Activated CD8-positive, alpha-beta memory T cell treated with anti-CD3 and anti-CD28 coated beads for 36 hours (primary cell): ENCODE data around the gene RAF1. TPM values are rescaled to one million over a fixed set of nuclear protein-coding genes. Genes with fewer than 3 reads are reported as not detected.
"Not testable (repeated sequence)": the region's sequence is repeated elsewhere in the genome, so short reads cannot be mapped to it uniquely, and the experiment has no call there.

Experiments used
- CTCF ChIA-PET: fragments of 350-600 bp; sonication (Branson Sonifier 250); formaldehyde crosslinking; loops from one replicate; lab custom pipeline; 2021; ENCODE audit warnings: antibody characterized with exemption; lab: Charles Lee
- POLR2A ChIA-PET: fragments of 350-600 bp; sonication (Branson Sonifier 250); formaldehyde crosslinking; loops from one replicate; lab custom pipeline; 2021; ENCODE audit warnings: antibody characterized with exemption; lab: Charles Lee
- total RNA-seq, 2 experiments: library from RNA; stranded (reverse); gene quantifications; one replicate each; pipeline ENCODE4 v1.2.3, GENCODE V29; 2021

The RAF1 gene
- total RNA-seq, result 10 to 100 TPM; 79.8 to 80.9 TPM

- ChIA-PET CTCF (no interaction called here), POLR2A (interaction anchor here (0.5 to 1.4 kb wide), 5 partner anchors 43 to 1083 kb away, joined by 3 to 6 read pairs (median 4); partner anchors contain the start of gene RPL32)
These were observed at the start of gene RAF1 for GRCh38 chr3:12663936-12664908. RAF1 (minus strand) TSS chr3:12664117; CDS start chr3:12618721, 45,396 bp downstream.

DNA sequence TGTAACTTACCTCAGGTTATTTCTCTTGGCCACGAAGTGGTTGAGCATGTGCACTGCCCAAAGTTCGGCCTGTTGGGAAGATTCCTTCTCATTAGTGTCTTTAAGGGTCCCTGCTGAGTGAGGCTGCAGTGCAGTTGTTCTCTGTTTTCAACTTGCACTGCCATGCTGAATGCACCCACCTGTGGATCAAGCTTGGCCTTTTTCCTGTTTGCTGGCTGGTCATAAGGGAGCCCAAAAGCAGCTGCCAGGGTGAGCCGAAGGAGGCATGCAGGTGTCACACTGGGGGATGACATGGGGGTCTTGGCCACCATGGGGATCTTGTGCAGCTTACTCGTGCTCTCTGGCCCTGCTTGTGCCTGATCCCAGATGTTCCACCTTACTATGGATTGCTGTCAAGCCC lies 46.1 kb upstream of the RAF1 start:
- CTCF ChIA-PET, result interaction anchor here (1.6 kb wide), 1 partner anchor 11 kb away, joined by 5 read pairs; no protein-coding TSS in a partner anchor

GRCh38 chr3:12709334-12709733 lies 45.4 kb upstream of the RAF1 start:
- POLR2A ChIA-PET, result no interaction called here
- CTCF ChIA-PET, result interaction anchor here (0.8 to 1.6 kb wide), 2 partner anchors 11 to 309 kb away, joined by 3 to 5 read pairs; no protein-coding TSS in a partner anchor

More for the DNA sequence above, 46.1 kb upstream of the RAF1 start:
- POLR2A ChIA-PET, result interaction anchor here (0.5 kb wide), 1 partner anchor 197 kb away, joined by 3 read pairs; no protein-coding TSS in a partner anchor

- POLR2A ChIA-PET, result no interaction called here
These were observed 44.8 kb upstream of the RAF1 start for GRCh38 chr3:12708584-12709192.

GRCh38 chr3:12707449-12707848 lies 43.5 kb upstream of the RAF1 start:
- ChIA-PET POLR2A (no interaction called here), CTCF (interaction anchor here (2.3 kb wide), 1 partner anchor 12 kb away, joined by 6 read pairs; no protein-coding TSS in a partner anchor)

More at GRCh38 chr3:12708584-12709192, 44.8 kb upstream of the RAF1 start:
- CTCF ChIA-PET, result interaction anchor here (0.8 kb wide), 1 partner anchor 308 kb away, joined by 3 read pairs; no protein-coding TSS in a partner anchor

DNA sequence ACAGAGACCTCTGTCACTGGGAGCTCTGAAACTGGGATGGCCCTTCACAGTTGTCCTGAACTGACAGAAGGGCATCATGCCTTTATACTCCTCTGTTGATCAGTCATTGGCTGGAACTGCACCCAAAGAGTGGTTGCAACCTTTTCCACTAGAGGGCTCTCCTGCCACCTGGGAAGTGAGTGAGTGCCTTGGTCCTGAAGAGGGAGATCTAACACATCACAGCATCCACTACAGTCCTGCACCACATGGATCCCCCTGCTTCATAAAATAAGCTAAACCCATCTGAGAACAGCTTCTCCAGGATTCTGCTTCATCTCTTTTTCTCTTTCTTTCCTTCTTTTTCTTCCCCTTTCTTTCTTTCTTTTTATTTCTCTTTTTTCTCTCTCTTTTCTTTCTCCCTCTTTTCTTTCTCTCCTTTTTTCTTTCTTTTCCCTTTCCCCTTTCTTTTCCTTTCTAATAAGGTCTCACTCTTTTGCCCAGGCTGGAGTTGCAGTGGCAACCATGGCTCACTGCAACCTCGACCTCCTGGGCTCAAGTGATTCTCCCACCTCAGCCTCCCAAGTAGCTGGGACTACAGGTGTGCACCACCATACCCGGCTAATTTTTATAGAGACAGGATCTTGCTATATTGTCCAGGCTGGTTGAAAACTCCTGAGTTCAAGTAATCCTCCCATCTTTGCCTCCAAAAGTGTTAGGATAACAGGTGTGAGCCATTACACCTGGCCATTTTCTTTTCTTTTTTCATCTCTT lies 42.8 kb upstream of the RAF1 start:
- POLR2A ChIA-PET, result interaction anchor here (0.6 kb wide), 1 partner anchor 104 kb away, joined by 3 read pairs; no protein-coding TSS in a partner anchor
- CTCF ChIA-PET, result interaction anchor here (1.1 to 2.3 kb wide), 4 partner anchors 13 to 185 kb away, joined by 3 to 6 read pairs (median 4); no protein-coding TSS in a partner anchor

GRCh38 chr3:12705981-12706380 lies 42.1 kb upstream of the RAF1 start:
- ChIA-PET CTCF (interaction anchor here (1.1 to 2.3 kb wide), 4 partner anchors 14 to 186 kb away, joined by 3 to 6 read pairs (median 4); no protein-coding TSS in a partner anchor), POLR2A (no interaction called here)

- ChIA-PET CTCF (interaction anchor here (1.1 to 2.3 kb wide), 3 partner anchors 14 to 186 kb away, joined by 3 to 6 read pairs (median 4); no protein-coding TSS in a partner anchor), POLR2A (no interaction called here)
These were observed 41.5 kb upstream of the RAF1 start for GRCh38 chr3:12705374-12705926.

- ChIA-PET CTCF (no interaction called here), POLR2A (no interaction called here)
These were observed 38.6 kb upstream of the RAF1 start for GRCh38 chr3:12702501-12702900.

GRCh38 chr3:12701601-12702000 lies 37.7 kb upstream of the RAF1 start:
- CTCF ChIA-PET, POLR2A ChIA-PET: not testable (repeated sequence)

- ChIA-PET CTCF (no interaction called here), POLR2A (no interaction called here)
These were observed 36.9 kb upstream of the RAF1 start for GRCh38 chr3:12700800-12701199.

DNA sequence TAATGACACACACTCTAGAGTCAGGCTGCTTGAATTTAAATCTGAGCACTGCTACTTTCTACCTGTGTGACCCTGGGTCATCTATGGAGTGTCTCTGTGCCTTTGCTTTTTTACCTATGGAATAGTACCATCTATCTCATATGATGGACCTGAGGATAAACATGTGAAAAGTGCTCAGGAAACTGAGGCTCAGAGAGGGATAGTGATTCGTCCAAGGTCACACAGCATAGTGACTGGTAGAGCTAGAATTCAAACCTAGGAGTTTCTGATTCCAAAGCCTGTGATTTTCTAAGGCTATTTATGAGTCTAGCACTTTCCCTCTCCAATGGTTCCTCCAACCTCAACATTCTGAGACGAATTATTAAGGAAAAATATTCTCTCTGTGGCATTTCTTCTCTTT lies 32.0 kb upstream of the RAF1 start:
- ChIA-PET CTCF (interaction anchor here (0.6 kb wide), 2 partner anchors 61 to 477 kb away, joined by 3 read pairs; no protein-coding TSS in a partner anchor), POLR2A (no interaction called here)

GRCh38 chr3:12695112-12695511 lies 31.2 kb upstream of the RAF1 start:
- ChIA-PET POLR2A (no interaction called here), CTCF (no interaction called here)

GRCh38 chr3:12692444-12692843 lies 28.5 kb upstream of the RAF1 start:
- POLR2A ChIA-PET, result no interaction called here
- CTCF ChIA-PET, result interaction anchor here (0.7 kb wide), 1 partner anchor 494 kb away, joined by 3 read pairs; no protein-coding TSS in a partner anchor

DNA sequence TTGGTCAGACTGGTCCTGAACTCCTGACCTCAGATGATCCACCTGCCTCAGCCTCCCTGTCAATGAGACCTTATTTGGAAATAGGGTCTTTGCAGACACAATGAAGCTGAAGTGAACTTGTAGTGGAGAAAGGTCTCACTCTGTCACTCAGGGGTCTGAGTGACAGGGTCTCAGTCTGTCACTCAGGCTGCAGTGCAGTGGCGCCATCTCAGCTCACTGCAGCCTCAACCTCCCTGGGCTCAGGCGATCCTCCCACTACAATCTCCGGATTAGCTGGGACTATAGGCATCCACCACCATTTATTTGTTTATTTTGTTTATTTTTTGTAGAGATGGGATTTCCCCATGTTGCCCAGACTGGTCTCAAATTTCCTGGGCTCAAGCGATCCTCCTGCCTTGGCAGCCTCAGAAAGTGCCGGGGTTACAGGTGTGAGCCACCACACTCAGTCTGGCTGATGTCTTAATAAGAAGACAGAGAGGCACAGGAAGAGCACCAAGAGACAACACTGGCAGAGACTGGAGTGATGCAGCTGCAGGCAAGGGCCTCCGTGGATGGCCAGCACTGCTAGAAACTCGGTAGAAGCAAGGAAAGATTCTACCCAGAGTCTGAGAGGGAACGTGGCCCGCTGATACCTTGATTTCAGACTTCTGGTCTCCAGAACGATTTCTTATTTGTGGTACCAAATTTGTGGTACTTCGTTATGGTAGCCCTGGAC lies 26.2 kb upstream of the RAF1 start:
- ChIA-PET CTCF (no interaction called here), POLR2A (no interaction called here)

DNA sequence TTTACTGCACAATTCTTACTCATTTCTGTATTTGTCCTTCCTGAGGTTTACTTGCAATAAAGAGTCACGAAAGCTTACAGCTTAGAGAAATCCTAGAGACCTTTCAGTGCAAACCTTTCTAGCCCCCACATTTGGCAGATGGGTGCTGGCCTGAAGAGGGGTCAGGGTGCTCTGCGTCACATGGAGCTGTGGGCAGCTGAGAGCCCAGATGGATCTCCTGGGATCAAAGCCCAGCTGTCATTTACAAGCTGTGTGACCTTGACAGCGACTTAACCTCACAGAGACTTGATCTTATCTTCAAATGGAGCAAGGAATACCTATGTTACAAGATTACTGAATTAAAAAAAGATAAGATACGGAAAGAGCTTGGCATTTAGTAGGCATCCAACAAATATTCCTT lies 24.0 kb upstream of the RAF1 start:
- ChIA-PET POLR2A (no interaction called here), CTCF (interaction anchor here (0.9 kb wide), 1 partner anchor 19 kb away, joined by 3 read pairs; no protein-coding TSS in a partner anchor)

DNA sequence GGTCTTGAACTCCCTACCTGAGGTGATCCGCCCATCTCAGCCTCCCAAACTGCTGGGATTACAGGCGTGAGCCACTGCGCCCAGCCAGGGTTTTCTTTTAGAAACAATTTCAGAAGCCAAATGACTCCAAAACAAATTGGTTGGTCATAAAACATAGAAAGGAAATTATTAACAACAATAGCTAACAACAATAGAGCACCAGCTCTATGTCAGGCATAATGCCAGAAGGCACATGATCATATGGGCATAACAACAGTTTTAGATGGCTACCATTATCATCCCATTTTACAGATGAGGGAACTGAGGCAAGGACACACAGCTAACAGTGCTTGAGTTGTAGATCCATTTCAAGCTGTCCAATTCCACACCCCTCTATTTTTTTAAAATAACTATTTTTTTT lies 22.2 kb upstream of the RAF1 start:
- ChIA-PET POLR2A (no interaction called here), CTCF (no interaction called here)

DNA sequence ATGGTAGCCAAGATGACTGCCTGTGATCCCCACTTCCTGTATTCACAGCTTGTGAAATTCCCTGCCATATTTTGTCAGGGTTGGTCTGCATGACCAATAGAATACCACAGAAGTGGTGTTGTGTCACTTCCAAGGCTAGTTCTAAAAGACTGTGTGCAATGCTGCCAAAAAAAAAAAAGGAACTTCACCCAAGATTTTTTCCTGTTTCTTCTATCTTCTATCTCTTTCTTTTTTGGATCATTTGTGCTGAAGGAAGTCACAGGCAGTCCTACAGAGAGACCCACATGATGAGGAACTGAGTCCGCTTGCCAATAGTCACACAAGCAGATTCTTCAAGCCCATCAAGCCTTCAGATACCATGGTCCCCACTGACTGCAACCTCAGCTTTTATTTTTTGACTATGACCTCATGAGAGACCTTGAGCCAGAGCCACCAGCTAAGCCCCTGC lies 18.1 kb upstream of the RAF1 start:
- CTCF ChIA-PET, result no interaction called here
- POLR2A ChIA-PET, result no interaction called here
